ENCODE measurements around the gene VDAC2.
A peak's percentile ranks its signal among the peaks of the same experiment; 100 is the strongest.

VDAC2 gene

GRCh38 chr10:75223507-75223906, 12.9 kb downstream of the VDAC2 start:
- no peak overlapping the region for H3K4me3 ChIP-seq (ENCODE audit: low read depth, low read length)
- H2BK12ac ChIP-seq (ENCODE audit: low read length) = no peak overlapping the region
- no peak overlapping the region for H4K12ac ChIP-seq (ENCODE audit: low read depth, low read length)
- H3K18ac ChIP-seq (ENCODE audit: low read length) = no peak overlapping the region
- peaks cover 9% of the 10 kb centered on the region for H3K79me1 ChIP-seq (ENCODE audit: low read length)
- H2AK5ac ChIP-seq (ENCODE audit: low read length) = no peak overlapping the region
- H3K4ac ChIP-seq (ENCODE audit: low read depth, low read length) = no peak overlapping the region
- no peak overlapping the region for H3K9ac ChIP-seq (ENCODE audit: low read length)
- peaks cover 6% of the 10 kb centered on the region for H3K79me2 ChIP-seq (ENCODE audit: control insufficient read depth, insufficient read depth, low read length, poor library complexity)
- no peaks in the 10 kb centered on the region for H3K27me3 ChIP-seq (ENCODE audit: insufficient read depth, low read length)
- H3K4me1 ChIP-seq (ENCODE audit: control insufficient read depth in 1 of 2, insufficient read depth in 2 of 2, low read length in 2 of 2) = peaks cover 19 to 24% of the 10 kb centered on the region in 2 experiments
- H3K14ac ChIP-seq (ENCODE audit: low read length) = no peak overlapping the region
- no peak overlapping the region for H2BK120ac ChIP-seq (ENCODE audit: insufficient read depth, low read length, poor library complexity)
- H2BK5ac ChIP-seq (ENCODE audit: low read depth, low read length, poor library complexity) = no peak overlapping the region
- H3K9me3 ChIP-seq (ENCODE audit: insufficient read depth, low read depth, low read length) = no peaks in the 10 kb centered on the region
- DNase-seq = no peak
- WGBS (ENCODE audit: extremely low coverage, insufficient coverage, insufficient read length) = no CpG with 5 or more reads among the region's 2 CpGs
- H3K23ac ChIP-seq (ENCODE audit: low read length) = no peak overlapping the region
- H3K27ac ChIP-seq (ENCODE audit: low read depth, low read length) = peak overlapping the region; percentile 34
- H4K91ac ChIP-seq (ENCODE audit: low read depth, low read length) = no peak overlapping the region
- peaks cover 35 to 49% of the 10 kb centered on the region in 2 experiments for H3K36me3 ChIP-seq (ENCODE audit: control insufficient read depth in 1 of 2, insufficient read depth in 2 of 2, low read length in 2 of 2)
- no peak overlapping the region for H3K4me2 ChIP-seq (ENCODE audit: low read length)
- no peak overlapping the region for H4K8ac ChIP-seq (ENCODE audit: low read depth, low read length)
- no peak overlapping the region for H2AFZ ChIP-seq (ENCODE audit: insufficient read depth, low read length, poor library complexity)

- no CpG with 5 or more reads among the region's 2 CpGs for WGBS (ENCODE audit: extremely low coverage, insufficient coverage, insufficient read length)
- H3K9ac ChIP-seq (ENCODE audit: low read length) = no peak overlapping the region
Observed at GRCh38 chr10:75226095-75226494, 15.5 kb downstream of the VDAC2 start.

GRCh38 chr10:75226656-75227055, 16.1 kb downstream of the VDAC2 start:
- no peak for DNase-seq
- H2AFZ ChIP-seq (ENCODE audit: insufficient read depth, low read length, poor library complexity) = no peak overlapping the region
- WGBS (ENCODE audit: extremely low coverage, insufficient coverage, insufficient read length) = no CpG with 5 or more reads among the region's 5 CpGs

More at GRCh38 chr10:75226095-75226494, 15.5 kb downstream of the VDAC2 start:
- Histone ChIP-seq H4K8ac (ENCODE audit: low read depth, low read length) (no peak overlapping the region), H4K91ac (ENCODE audit: low read depth, low read length) (peak overlapping the region; percentile 69), H3K4me2 (ENCODE audit: low read length) (peak overlapping the region; percentile 31), H3K18ac (ENCODE audit: low read length) (no peak overlapping the region), H3K4me3 (ENCODE audit: low read depth, low read length) (no peak overlapping the region), H3K4ac (ENCODE audit: low read depth, low read length) (peak overlapping the region; percentile 93), H4K12ac (ENCODE audit: low read depth, low read length) (no peak overlapping the region), H2BK12ac (ENCODE audit: low read length) (no peak overlapping the region), H3K79me1 (ENCODE audit: low read length) (peaks cover 9% of the 10 kb centered on the region), H2AFZ (ENCODE audit: insufficient read depth, low read length, poor library complexity) (no peak overlapping the region), H3K9me3 (ENCODE audit: insufficient read depth, low read depth, low read length) (no peaks in the 10 kb centered on the region), H3K79me2 (ENCODE audit: control insufficient read depth, insufficient read depth, low read length, poor library complexity) (peaks cover 6% of the 10 kb centered on the region), H3K23ac (ENCODE audit: low read length) (no peak overlapping the region), H3K4me1 (ENCODE audit: control insufficient read depth in 1 of 2, insufficient read depth in 2 of 2, low read length in 2 of 2) (peaks cover 19 to 24% of the 10 kb centered on the region in 2 experiments), H2AK5ac (ENCODE audit: low read length) (peak overlapping the region; percentile 47), H3K14ac (ENCODE audit: low read length) (no peak overlapping the region), H3K36me3 (ENCODE audit: control insufficient read depth in 1 of 2, insufficient read depth in 2 of 2, low read length in 2 of 2) (peaks cover 30 to 37% of the 10 kb centered on the region in 2 experiments), H3K27me3 (ENCODE audit: insufficient read depth, low read length) (no peaks in the 10 kb centered on the region), H3K27ac (ENCODE audit: low read depth, low read length) (peak overlapping the region; percentile 86), H2BK120ac (ENCODE audit: insufficient read depth, low read length, poor library complexity) (peak overlapping the region; percentile 74), H2BK5ac (ENCODE audit: low read depth, low read length, poor library complexity) (peak overlapping the region; percentile 81)
- DNase-seq = no peak

GRCh38 chr10:75228278-75228677, 17.7 kb downstream of the VDAC2 start:
- Histone ChIP-seq H2AFZ (ENCODE audit: insufficient read depth, low read length, poor library complexity) (no peak overlapping the region), H4K12ac (ENCODE audit: low read depth, low read length) (no peak overlapping the region), H3K79me1 (ENCODE audit: low read length) (peaks cover 9% of the 10 kb centered on the region), H3K36me3 (ENCODE audit: control insufficient read depth in 1 of 2, insufficient read depth in 2 of 2, low read length in 2 of 2) (peaks cover 23 to 45% of the 10 kb centered on the region in 2 experiments), H3K4ac (ENCODE audit: low read depth, low read length) (peak overlapping the region; percentile 82), H4K91ac (ENCODE audit: low read depth, low read length) (no peak overlapping the region), H3K23ac (ENCODE audit: low read length) (no peak overlapping the region), H3K27ac (ENCODE audit: low read depth, low read length) (no peak overlapping the region), H3K9ac (ENCODE audit: low read length) (no peak overlapping the region), H2BK120ac (ENCODE audit: insufficient read depth, low read length, poor library complexity) (no peak overlapping the region), H3K27me3 (ENCODE audit: insufficient read depth, low read length) (no peaks in the 10 kb centered on the region), H4K8ac (ENCODE audit: low read depth, low read length) (no peak overlapping the region), H2AK5ac (ENCODE audit: low read length) (no peak overlapping the region), H3K4me1 (ENCODE audit: control insufficient read depth in 1 of 2, insufficient read depth in 2 of 2, low read length in 2 of 2) (peaks cover 23 to 31% of the 10 kb centered on the region in 2 experiments), H3K4me3 (ENCODE audit: low read depth, low read length) (no peak overlapping the region), H3K79me2 (ENCODE audit: control insufficient read depth, insufficient read depth, low read length, poor library complexity) (peaks cover 6% of the 10 kb centered on the region), H2BK5ac (ENCODE audit: low read depth, low read length, poor library complexity) (no peak overlapping the region), H3K4me2 (ENCODE audit: low read length) (no peak overlapping the region), H3K18ac (ENCODE audit: low read length) (peak overlapping the region; percentile 3), H3K14ac (ENCODE audit: low read length) (no peak overlapping the region), H2BK12ac (ENCODE audit: low read length) (no peak overlapping the region), H3K9me3 (ENCODE audit: insufficient read depth, low read depth, low read length) (no peaks in the 10 kb centered on the region)
- no peak for DNase-seq
- WGBS (ENCODE audit: extremely low coverage, insufficient coverage, insufficient read length) = no CpG with 5 or more reads among the region's 3 CpGs

More at GRCh38 chr10:75226656-75227055, 16.1 kb downstream of the VDAC2 start:
- Histone ChIP-seq H2BK120ac (ENCODE audit: insufficient read depth, low read length, poor library complexity) (peak overlapping the region; percentile 74), H3K27me3 (ENCODE audit: insufficient read depth, low read length) (no peaks in the 10 kb centered on the region), H3K23ac (ENCODE audit: low read length) (no peak overlapping the region), H3K4me2 (ENCODE audit: low read length) (no peak overlapping the region), H4K12ac (ENCODE audit: low read depth, low read length) (no peak overlapping the region), H3K14ac (ENCODE audit: low read length) (peak overlapping the region; percentile 85), H3K4ac (ENCODE audit: low read depth, low read length) (peak overlapping the region; percentile 93), H2BK5ac (ENCODE audit: low read depth, low read length, poor library complexity) (peak overlapping the region; percentile 46), H3K36me3 (ENCODE audit: control insufficient read depth in 1 of 2, insufficient read depth in 2 of 2, low read length in 2 of 2) (peaks cover 25 to 37% of the 10 kb centered on the region in 2 experiments), H3K9me3 (ENCODE audit: insufficient read depth, low read depth, low read length) (no peaks in the 10 kb centered on the region), H3K79me1 (ENCODE audit: low read length) (peaks cover 9% of the 10 kb centered on the region), H2BK12ac (ENCODE audit: low read length) (peak overlapping the region; percentile 81), H4K8ac (ENCODE audit: low read depth, low read length) (peak overlapping the region; percentile 53), H3K79me2 (ENCODE audit: control insufficient read depth, insufficient read depth, low read length, poor library complexity) (peaks cover 6% of the 10 kb centered on the region), H2AK5ac (ENCODE audit: low read length) (peak overlapping the region; percentile 35), H3K9ac (ENCODE audit: low read length) (no peak overlapping the region), H4K91ac (ENCODE audit: low read depth, low read length) (peak overlapping the region; percentile 48), H3K4me3 (ENCODE audit: low read depth, low read length) (no peak overlapping the region), H3K18ac (ENCODE audit: low read length) (no peak overlapping the region), H3K4me1 (ENCODE audit: control insufficient read depth in 1 of 2, insufficient read depth in 2 of 2, low read length in 2 of 2) (peaks cover 19 to 24% of the 10 kb centered on the region in 2 experiments), H3K27ac (ENCODE audit: low read depth, low read length) (no peak overlapping the region)
